ENCODE results near the gene ARHGAP12. TPM values are rescaled to one million over a fixed set of nuclear protein-coding genes. Genes with fewer than 3 reads are reported as not detected.

The ARHGAP12 gene
- total and polyA plus RNA-seq, 2 donors from 2014 or later = 15.0 to 30.9 TPM

DNA sequence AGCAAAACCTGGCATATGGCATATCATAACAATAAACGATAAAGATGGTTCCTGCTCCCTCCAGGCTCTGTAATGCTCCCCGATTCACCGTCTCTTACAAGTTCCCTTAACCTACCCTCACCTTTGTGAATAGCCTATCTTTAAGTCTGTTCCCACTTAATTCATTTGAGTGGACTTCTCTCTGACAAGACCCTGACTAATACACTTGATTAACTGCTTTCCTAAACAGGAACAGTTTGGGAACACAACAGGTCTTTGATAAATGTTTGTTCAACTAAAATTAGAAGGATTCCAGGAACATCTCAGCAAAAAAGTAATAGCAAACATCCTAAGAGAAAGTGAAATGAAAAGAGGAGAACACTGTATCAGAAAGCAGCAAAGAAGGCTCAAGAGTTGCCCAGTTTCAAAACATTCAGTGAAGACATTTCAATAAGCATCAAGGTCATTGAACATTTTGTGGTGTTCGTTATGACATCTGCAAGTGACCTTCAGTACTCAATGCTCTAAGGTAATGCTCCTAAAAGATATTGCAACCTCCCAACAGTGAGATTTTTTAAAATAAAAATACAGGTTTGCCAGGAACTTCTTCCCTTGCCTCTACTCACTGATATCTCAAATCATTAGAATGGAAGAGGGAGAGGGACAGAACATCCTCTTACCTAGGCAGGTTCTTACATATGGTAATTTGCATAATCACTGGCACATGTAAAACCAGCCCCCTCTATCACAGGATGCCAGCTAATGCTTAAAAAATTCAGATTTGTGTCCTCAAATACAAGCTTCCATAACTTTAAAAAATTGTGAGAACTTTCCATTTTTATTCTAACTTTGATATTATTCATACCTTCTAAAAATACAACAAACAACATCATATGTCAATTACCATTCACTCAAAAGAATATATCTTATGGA lies 11.4 kb upstream of the ARHGAP12 start:
- Histone ChIP-seq H3K9ac (ENCODE audit: low read length in 3 of 3) (no peak overlapping the region), H3K27ac (ENCODE audit: low read depth in 2 of 2, low read length in 2 of 2) (no peak overlapping the region)

DNA sequence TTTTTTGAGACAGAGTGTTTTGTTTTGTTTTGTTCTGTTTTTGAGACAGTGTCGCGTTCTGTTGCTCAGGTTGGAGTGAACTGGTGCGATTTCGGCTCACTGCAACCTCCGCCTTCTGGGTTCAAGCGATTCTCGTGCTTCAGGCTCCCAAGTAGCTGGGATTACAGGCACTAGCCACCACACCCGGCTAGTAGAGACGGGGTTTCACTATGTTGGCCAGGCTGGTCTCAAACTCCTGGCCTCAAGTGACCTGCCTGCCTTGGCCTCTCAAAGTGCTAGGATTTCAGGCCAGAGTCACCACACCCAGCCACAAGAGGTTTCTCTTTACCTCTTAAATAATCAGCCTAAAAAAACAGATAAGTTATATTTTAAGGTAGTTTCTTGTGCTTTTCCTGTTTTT lies 8.7 kb upstream of the ARHGAP12 start:
- TF ChIP-seq, protein P1, sequence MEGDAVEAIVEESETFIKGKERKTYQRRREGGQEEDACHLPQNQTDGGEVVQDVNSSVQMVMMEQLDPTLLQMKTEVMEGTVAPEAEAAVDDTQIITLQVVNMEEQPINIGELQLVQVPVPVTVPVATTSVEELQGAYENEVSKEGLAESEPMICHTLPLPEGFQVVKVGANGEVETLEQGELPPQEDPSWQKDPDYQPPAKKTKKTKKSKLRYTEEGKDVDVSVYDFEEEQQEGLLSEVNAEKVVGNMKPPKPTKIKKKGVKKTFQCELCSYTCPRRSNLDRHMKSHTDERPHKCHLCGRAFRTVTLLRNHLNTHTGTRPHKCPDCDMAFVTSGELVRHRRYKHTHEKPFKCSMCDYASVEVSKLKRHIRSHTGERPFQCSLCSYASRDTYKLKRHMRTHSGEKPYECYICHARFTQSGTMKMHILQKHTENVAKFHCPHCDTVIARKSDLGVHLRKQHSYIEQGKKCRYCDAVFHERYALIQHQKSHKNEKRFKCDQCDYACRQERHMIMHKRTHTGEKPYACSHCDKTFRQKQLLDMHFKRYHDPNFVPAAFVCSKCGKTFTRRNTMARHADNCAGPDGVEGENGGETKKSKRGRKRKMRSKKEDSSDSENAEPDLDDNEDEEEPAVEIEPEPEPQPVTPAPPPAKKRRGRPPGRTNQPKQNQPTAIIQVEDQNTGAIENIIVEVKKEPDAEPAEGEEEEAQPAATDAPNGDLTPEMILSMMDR (IDR thresholded peaks at IDR 0.05; ENCODE audit: borderline replicate concordance, extremely low read depth, insufficient read depth) = no peak
- FAIRE-seq (no peak), DNase-seq (no peak)
- intact Hi-C loops (cut with DNase I) = no loop called here
- Histone ChIP-seq H3K9me3 (ENCODE audit: control insufficient read depth in 2 of 3, insufficient read depth in 1 of 3, low read length in 3 of 3) (no peaks in the 10 kb centered on the region), H3K27ac (ENCODE audit: low read depth in 2 of 2, low read length in 2 of 2) (no peak overlapping the region), H3K4me3 (ENCODE audit: low read length in 3 of 3) (no peak overlapping the region), H3K27me3 (ENCODE audit: control insufficient read depth, insufficient read depth, low read length) (no peaks in the 10 kb centered on the region), H3K9ac (ENCODE audit: low read length in 3 of 3) (no peak overlapping the region), H3K36me3 (ENCODE audit: control insufficient read depth in 2 of 3, insufficient read depth in 3 of 3, low read length in 3 of 3) (no peaks in the 10 kb centered on the region), H3K4me1 (ENCODE audit: control insufficient read depth in 2 of 3, insufficient read depth in 2 of 3, low read depth in 1 of 3, low read length in 3 of 3) (no peaks in the 10 kb centered on the region)

More for the DNA sequence above, 11.4 kb upstream of the ARHGAP12 start:
- Histone ChIP-seq H3K27me3 (ENCODE audit: control insufficient read depth, insufficient read depth, low read length) (no peaks in the 10 kb centered on the region), H3K36me3 (ENCODE audit: control insufficient read depth in 2 of 3, insufficient read depth in 3 of 3, low read length in 3 of 3) (no peaks in the 10 kb centered on the region), H3K4me3 (ENCODE audit: low read length in 3 of 3) (no peak overlapping the region), H3K9me3 (ENCODE audit: control insufficient read depth in 2 of 3, insufficient read depth in 1 of 3, low read length in 3 of 3) (no peaks in the 10 kb centered on the region), H3K4me1 (ENCODE audit: control insufficient read depth in 2 of 3, insufficient read depth in 2 of 3, low read depth in 1 of 3, low read length in 3 of 3) (no peaks in the 10 kb centered on the region)
- FAIRE-seq (no peak), DNase-seq (no peak)
- intact Hi-C loops (cut with DNase I) = no loop called here
- TF ChIP-seq, protein P1 (IDR thresholded peaks at IDR 0.05; ENCODE audit: borderline replicate concordance, extremely low read depth, insufficient read depth) = no peak

DNA sequence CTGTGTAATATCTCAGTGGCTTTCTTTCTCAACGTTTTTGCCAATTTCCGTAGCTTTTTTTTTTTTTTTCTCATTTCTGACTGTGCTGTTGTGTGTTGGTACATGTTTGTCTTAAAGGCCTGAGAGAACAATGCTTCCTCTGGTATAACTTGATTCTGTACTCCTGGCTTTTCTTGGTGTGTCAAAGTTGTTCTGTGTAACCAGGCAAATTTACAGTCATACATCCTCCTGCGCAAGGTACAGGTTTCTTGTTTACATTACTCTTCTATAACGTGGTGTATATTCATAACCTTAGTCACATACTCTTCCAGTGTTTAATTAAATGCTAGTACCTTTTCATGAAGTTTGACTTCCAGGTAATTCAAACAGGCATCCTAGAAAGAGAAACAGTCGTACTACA lies 8.3 kb upstream of the ARHGAP12 start:
- no peaks in the 10 kb centered on the region for H3K27me3 ChIP-seq (ENCODE audit: control insufficient read depth, insufficient read depth, low read length)
- no peaks in the 10 kb centered on the region for H3K36me3 ChIP-seq (ENCODE audit: control insufficient read depth in 2 of 3, insufficient read depth in 3 of 3, low read length in 3 of 3)
- H3K27ac ChIP-seq (ENCODE audit: low read depth in 2 of 2, low read length in 2 of 2) = no peak overlapping the region
- TF ChIP-seq, protein P1 (IDR thresholded peaks at IDR 0.05; ENCODE audit: borderline replicate concordance, extremely low read depth, insufficient read depth) = no peak
- H3K9ac ChIP-seq (ENCODE audit: low read length in 3 of 3) = no peak overlapping the region
- DNase-seq (no peak), FAIRE-seq (no peak)
- H3K9me3 ChIP-seq (ENCODE audit: control insufficient read depth in 2 of 3, insufficient read depth in 1 of 3, low read length in 3 of 3) = no peaks in the 10 kb centered on the region
- H3K4me3 ChIP-seq (ENCODE audit: low read length in 3 of 3) = no peak overlapping the region
- intact Hi-C loops (cut with DNase I) = no loop called here
- H3K4me1 ChIP-seq (ENCODE audit: control insufficient read depth in 2 of 3, insufficient read depth in 2 of 3, low read depth in 1 of 3, low read length in 3 of 3) = no peaks in the 10 kb centered on the region

Data from kidney (tissue), 14 donors.